ENCODE data around the gene SRRM3. TPM values are rescaled to one million over a fixed set of nuclear protein-coding genes. Genes with fewer than 3 reads are reported as not detected.
"Not testable (repeated sequence)": the region's sequence is repeated elsewhere in the genome, so short reads cannot be mapped to it uniquely, and the experiment has no call there.

SRRM3 gene, protein sequence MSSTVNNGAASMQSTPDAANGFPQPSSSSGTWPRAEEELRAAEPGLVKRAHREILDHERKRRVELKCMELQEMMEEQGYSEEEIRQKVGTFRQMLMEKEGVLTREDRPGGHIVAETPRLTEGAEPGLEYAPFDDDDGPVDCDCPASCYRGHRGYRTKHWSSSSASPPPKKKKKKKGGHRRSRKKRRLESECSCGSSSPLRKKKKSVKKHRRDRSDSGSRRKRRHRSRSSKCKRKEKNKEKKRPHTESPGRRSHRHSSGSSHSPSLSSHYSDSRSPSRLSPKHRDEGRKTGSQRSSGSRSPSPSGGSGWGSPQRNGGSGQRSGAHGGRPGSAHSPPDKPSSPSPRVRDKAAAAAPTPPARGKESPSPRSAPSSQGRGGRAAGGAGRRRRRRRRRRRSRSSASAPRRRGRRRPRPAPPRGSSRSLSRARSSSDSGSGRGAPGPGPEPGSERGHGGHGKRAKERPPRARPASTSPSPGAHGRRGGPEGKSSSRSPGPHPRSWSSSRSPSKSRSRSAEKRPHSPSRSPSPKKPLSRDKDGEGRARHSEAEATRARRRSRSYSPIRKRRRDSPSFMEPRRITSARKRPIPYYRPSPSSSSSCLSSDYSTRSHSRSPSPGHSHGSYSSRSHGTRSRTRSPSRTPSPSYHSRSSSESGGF
- total RNA-seq, result 0.46 and 0.71 TPM in 2 replicates
- long read RNA-seq, result 0 reads

DNA sequence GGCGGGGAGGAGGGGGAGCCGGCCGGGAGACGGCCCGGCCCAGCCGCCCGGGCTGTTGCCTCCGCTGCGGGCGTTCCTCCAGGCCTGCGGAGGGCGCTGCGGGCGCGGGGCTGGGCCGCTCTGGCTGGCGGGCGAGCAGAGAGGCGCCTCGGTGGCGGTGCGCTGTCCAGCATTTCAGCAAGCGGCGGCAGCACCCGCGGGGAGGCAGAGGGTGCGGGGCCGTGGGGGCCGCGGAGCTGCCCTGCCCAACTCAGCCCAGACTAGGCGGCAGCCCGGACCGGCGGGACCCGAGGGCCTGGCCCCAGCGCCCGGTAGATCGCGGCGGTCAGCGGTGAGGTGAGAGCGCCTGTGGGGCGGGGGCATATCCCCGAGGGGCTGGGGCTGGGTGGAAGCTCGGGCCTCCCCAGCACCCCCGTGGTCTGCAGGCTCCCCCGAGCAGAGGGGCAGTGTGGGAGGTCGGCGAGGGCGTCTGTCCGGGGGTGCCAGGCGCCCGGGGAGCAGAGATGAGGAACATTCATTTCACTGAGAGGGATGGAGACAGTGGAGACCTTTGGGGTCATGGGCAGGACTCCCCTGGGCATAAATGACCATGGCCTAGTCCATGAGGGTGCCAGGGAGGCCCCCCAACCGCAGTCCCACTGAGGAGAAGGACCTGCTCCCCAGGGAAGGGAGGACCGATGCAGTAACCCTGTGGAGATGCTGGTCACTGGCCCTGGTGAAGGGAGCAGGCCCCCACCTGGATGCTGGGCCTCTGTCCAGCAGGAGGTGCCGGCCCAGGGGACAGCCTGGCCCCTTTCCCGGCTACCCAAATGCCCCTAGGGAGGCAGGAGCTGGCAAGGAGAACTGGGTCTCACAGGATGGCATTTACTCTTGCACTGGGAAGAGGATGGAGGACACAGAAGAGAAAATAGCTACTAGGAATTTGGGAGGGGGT lies at the start of gene SRRM3:
SRRM3 (plus strand) TSS at position 165 of the 934 bp plus-strand sequence. CDS start 33,171 bp downstream, outside the sequence.
- no peak within 1 kb of the TSS for H3K4me3 Mint-ChIP-seq (ENCODE audit: unreplicated experiment)
- no peaks in the 10 kb centered on the region for H3K9me3 Mint-ChIP-seq (ENCODE audit: unreplicated experiment)
- no peaks in the 10 kb centered on the region for H3K4me1 Mint-ChIP-seq (ENCODE audit: unreplicated experiment)
- H3K36me3 Mint-ChIP-seq (ENCODE audit: unreplicated experiment), result no peaks in the 10 kb centered on the region
- H3K27ac Mint-ChIP-seq (ENCODE audit: unreplicated experiment), result no peak within 1 kb of the TSS
- TF ChIP-seq, protein P1, sequence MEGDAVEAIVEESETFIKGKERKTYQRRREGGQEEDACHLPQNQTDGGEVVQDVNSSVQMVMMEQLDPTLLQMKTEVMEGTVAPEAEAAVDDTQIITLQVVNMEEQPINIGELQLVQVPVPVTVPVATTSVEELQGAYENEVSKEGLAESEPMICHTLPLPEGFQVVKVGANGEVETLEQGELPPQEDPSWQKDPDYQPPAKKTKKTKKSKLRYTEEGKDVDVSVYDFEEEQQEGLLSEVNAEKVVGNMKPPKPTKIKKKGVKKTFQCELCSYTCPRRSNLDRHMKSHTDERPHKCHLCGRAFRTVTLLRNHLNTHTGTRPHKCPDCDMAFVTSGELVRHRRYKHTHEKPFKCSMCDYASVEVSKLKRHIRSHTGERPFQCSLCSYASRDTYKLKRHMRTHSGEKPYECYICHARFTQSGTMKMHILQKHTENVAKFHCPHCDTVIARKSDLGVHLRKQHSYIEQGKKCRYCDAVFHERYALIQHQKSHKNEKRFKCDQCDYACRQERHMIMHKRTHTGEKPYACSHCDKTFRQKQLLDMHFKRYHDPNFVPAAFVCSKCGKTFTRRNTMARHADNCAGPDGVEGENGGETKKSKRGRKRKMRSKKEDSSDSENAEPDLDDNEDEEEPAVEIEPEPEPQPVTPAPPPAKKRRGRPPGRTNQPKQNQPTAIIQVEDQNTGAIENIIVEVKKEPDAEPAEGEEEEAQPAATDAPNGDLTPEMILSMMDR (IDR thresholded peaks at IDR 0.05), result peak; percentile 76
- H3K27me3 Mint-ChIP-seq (ENCODE audit: unreplicated experiment), result peaks cover 11% of the 10 kb centered on the region
- peak; percentile 95 for DNase-seq (ENCODE audit: extremely low spot score, unreplicated experiment)

GRCh38 chr7:76151932-76152331 lies 49.8 kb upstream of the SRRM3 start:
- H3K4me3 Mint-ChIP-seq (ENCODE audit: unreplicated experiment), result no peak overlapping the region
- no peaks in the 10 kb centered on the region for H3K36me3 Mint-ChIP-seq (ENCODE audit: unreplicated experiment)
- no peaks in the 10 kb centered on the region for H3K9me3 Mint-ChIP-seq (ENCODE audit: unreplicated experiment)
- TF ChIP-seq, protein P1 (IDR thresholded peaks at IDR 0.05), result no peak
- DNase-seq (ENCODE audit: extremely low spot score, unreplicated experiment), result peak; percentile 2
- no peak overlapping the region for H3K27ac Mint-ChIP-seq (ENCODE audit: unreplicated experiment)
- H3K4me1 Mint-ChIP-seq (ENCODE audit: unreplicated experiment), result no peaks in the 10 kb centered on the region
- H3K27me3 Mint-ChIP-seq (ENCODE audit: unreplicated experiment), result peaks cover 23% of the 10 kb centered on the region

- not testable (repeated sequence) for H3K9me3 Mint-ChIP-seq (ENCODE audit: unreplicated experiment); H3K36me3 Mint-ChIP-seq (ENCODE audit: unreplicated experiment); DNase-seq (ENCODE audit: extremely low spot score, unreplicated experiment); H3K4me1 Mint-ChIP-seq (ENCODE audit: unreplicated experiment); H3K27ac Mint-ChIP-seq (ENCODE audit: unreplicated experiment); H3K4me3 Mint-ChIP-seq (ENCODE audit: unreplicated experiment)
- peaks cover 29% of the 10 kb centered on the region for H3K27me3 Mint-ChIP-seq (ENCODE audit: unreplicated experiment)
Observed at GRCh38 chr7:76153571-76154230, 48.0 kb upstream of the SRRM3 start.

- peaks cover 25% of the 10 kb centered on the region for H3K27me3 Mint-ChIP-seq (ENCODE audit: unreplicated experiment)
- H3K36me3 Mint-ChIP-seq (ENCODE audit: unreplicated experiment), result no peaks in the 10 kb centered on the region
- peak; percentile 70 for DNase-seq (ENCODE audit: extremely low spot score, unreplicated experiment)
- TF ChIP-seq, protein P1 (IDR thresholded peaks at IDR 0.05), result no peak
- no peaks in the 10 kb centered on the region for H3K4me1 Mint-ChIP-seq (ENCODE audit: unreplicated experiment)
- H3K9me3 Mint-ChIP-seq (ENCODE audit: unreplicated experiment), result no peaks in the 10 kb centered on the region
- no peak overlapping the region for H3K4me3 Mint-ChIP-seq (ENCODE audit: unreplicated experiment)
- H3K27ac Mint-ChIP-seq (ENCODE audit: unreplicated experiment), result no peak overlapping the region
Observed at GRCh38 chr7:76155938-76156337, 45.8 kb upstream of the SRRM3 start.

GRCh38 chr7:76156992-76157685 lies 44.6 kb upstream of the SRRM3 start:
- H3K27ac Mint-ChIP-seq (ENCODE audit: unreplicated experiment); H3K4me1 Mint-ChIP-seq (ENCODE audit: unreplicated experiment); DNase-seq (ENCODE audit: extremely low spot score, unreplicated experiment); H3K36me3 Mint-ChIP-seq (ENCODE audit: unreplicated experiment); H3K4me3 Mint-ChIP-seq (ENCODE audit: unreplicated experiment); H3K9me3 Mint-ChIP-seq (ENCODE audit: unreplicated experiment): not testable (repeated sequence)
- H3K27me3 Mint-ChIP-seq (ENCODE audit: unreplicated experiment), result peaks cover 25% of the 10 kb centered on the region

DNA sequence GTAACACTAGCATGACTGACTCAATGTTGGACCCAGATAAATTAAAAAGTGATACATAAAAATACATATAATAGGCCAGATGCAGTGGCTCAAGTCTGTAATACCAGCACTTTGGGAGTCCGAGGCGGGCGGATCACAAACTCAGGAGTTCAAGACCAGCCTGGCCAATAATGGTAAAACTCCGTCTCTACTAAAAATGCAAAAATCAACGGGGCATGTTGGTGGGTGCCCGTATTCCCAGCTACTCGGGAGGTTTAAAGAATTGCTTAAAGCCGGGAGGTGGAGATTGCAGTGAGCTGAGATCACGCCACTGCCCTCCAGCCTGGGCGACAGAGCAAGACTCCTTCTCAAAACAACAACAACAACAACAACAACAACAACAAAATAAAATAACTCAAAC lies 43.3 kb upstream of the SRRM3 start:
- not testable (repeated sequence) for H3K4me1 Mint-ChIP-seq (ENCODE audit: unreplicated experiment); DNase-seq (ENCODE audit: extremely low spot score, unreplicated experiment); H3K9me3 Mint-ChIP-seq (ENCODE audit: unreplicated experiment)

GRCh38 chr7:76162416-76163170 lies 39.1 kb upstream of the SRRM3 start:
- not testable (repeated sequence) for H3K9me3 Mint-ChIP-seq (ENCODE audit: unreplicated experiment); H3K27me3 Mint-ChIP-seq (ENCODE audit: unreplicated experiment); H3K4me1 Mint-ChIP-seq (ENCODE audit: unreplicated experiment); H3K36me3 Mint-ChIP-seq (ENCODE audit: unreplicated experiment); H3K4me3 Mint-ChIP-seq (ENCODE audit: unreplicated experiment); DNase-seq (ENCODE audit: extremely low spot score, unreplicated experiment); H3K27ac Mint-ChIP-seq (ENCODE audit: unreplicated experiment)

More for the DNA sequence above, 43.3 kb upstream of the SRRM3 start:
- not testable (repeated sequence) for H3K27ac Mint-ChIP-seq (ENCODE audit: unreplicated experiment); H3K4me3 Mint-ChIP-seq (ENCODE audit: unreplicated experiment); H3K36me3 Mint-ChIP-seq (ENCODE audit: unreplicated experiment)
- H3K27me3 Mint-ChIP-seq (ENCODE audit: unreplicated experiment), result peaks cover 19% of the 10 kb centered on the region

Measured in osteocyte (in vitro differentiated cells).